Measurements from ENCODE around the gene LRRFIP1.

DNA sequence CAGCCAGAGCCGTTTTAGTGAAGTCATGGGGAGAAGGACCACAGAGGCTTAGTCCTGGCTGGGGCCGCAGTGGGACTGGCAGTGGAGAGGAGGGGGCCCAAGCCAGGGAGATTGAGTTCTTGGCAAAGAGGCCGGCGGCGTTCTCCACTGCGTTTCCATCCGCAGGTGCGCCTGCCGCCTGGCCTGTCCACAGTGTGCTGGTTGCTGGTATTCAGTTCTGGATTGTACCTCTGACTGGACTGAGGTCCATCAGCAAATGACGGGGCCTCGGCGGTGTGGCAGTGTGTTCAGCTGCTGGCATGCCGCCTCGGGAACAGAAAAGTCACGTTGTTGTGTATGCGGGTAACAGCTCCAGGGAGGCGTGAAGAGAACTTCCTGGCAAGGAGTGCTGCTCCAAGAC, 36.8 kb downstream of the LRRFIP1 start:
- TF ChIP-seq EZH2 (IDR thresholded peaks at IDR 0.05; ENCODE audit: borderline replicate concordance, low read depth, low read length, severe bottlenecking) (no peak), POLR2A (IDR thresholded peaks at IDR 0.05; ENCODE audit: low read depth, low read length) (no peak), POLR2AphosphoS5 (IDR thresholded peaks at IDR 0.05; ENCODE audit: insufficient read depth, low read depth, low read length) (no peak), MYC (IDR thresholded peaks at IDR 0.05; ENCODE audit: low read depth, low read length) (no peak)
- TF ChIP-seq, protein P1, sequence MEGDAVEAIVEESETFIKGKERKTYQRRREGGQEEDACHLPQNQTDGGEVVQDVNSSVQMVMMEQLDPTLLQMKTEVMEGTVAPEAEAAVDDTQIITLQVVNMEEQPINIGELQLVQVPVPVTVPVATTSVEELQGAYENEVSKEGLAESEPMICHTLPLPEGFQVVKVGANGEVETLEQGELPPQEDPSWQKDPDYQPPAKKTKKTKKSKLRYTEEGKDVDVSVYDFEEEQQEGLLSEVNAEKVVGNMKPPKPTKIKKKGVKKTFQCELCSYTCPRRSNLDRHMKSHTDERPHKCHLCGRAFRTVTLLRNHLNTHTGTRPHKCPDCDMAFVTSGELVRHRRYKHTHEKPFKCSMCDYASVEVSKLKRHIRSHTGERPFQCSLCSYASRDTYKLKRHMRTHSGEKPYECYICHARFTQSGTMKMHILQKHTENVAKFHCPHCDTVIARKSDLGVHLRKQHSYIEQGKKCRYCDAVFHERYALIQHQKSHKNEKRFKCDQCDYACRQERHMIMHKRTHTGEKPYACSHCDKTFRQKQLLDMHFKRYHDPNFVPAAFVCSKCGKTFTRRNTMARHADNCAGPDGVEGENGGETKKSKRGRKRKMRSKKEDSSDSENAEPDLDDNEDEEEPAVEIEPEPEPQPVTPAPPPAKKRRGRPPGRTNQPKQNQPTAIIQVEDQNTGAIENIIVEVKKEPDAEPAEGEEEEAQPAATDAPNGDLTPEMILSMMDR (IDR thresholded peaks at IDR 0.05; ENCODE audit: extremely low read depth in 1 of 2, insufficient read depth in 1 of 2, low read depth in 1 of 2, low read length in 2 of 2), result no peak
- TF ChIP-seq, protein P2, sequence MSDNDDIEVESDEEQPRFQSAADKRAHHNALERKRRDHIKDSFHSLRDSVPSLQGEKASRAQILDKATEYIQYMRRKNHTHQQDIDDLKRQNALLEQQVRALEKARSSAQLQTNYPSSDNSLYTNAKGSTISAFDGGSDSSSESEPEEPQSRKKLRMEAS (IDR thresholded peaks at IDR 0.05; ENCODE audit: insufficient read depth, insufficient read length), result no peak

All from endothelial cell of umbilical vein (primary cell).